ENCODE data around the gene PIK3C2A.

Gene PIK3C2A

GRCh38 chr11:17162376-17162775 is 45.4 kb downstream of the PIK3C2A start:
- peaks cover 8% of the 10 kb centered on the region; the same call in 1 of the 2 replicates for H3K36me3 ChIP-seq (ENCODE audit: low read length)
- no peak overlapping the region for H3K4me2 ChIP-seq (ENCODE audit: low read depth, low read length, poor library complexity, severe bottlenecking)
- no peaks in the 10 kb centered on the region for H3K27me3 ChIP-seq (ENCODE audit: low read length)
- no peaks in the 10 kb centered on the region for H3K9me2 ChIP-seq (replicated peaks; ENCODE audit: insufficient read depth, low read length)
- peaks cover 96% of the 10 kb centered on the region for H3K79me2 ChIP-seq (ENCODE audit: insufficient read depth, low read length)
- H3K27ac ChIP-seq (ENCODE audit: low read depth, low read length), result no peak overlapping the region
- peaks cover 7% of the 10 kb centered on the region; the same call in 1 of the 2 replicates for H4K20me1 ChIP-seq (ENCODE audit: low read depth, low read length)
- TF ChIP-seq CTCF (IDR thresholded peaks at IDR 0.05; ENCODE audit: insufficient read depth, low read length, poor library complexity, severe bottlenecking) (no peak), EZH2phosphoT487 (conservative IDR thresholded peaks at IDR 0.05; ENCODE audit: low read length) (no peak)
- H3F3A ChIP-seq (ENCODE audit: insufficient read depth), result peaks cover 11% of the 10 kb centered on the region; the same call in 1 of the 2 replicates
- H3K9ac ChIP-seq (ENCODE audit: low read length), result no peak overlapping the region
- no peak overlapping the region for H3K4me3 ChIP-seq (ENCODE audit: insufficient read depth, low read length, poor library complexity, severe bottlenecking)
- H2AFZ ChIP-seq (ENCODE audit: low read depth, low read length, severe bottlenecking), result no peak overlapping the region
- H3K9me3 ChIP-seq (ENCODE audit: insufficient read depth, low read length), result no peaks in the 10 kb centered on the region

- Histone ChIP-seq H3K9me2 (replicated peaks; ENCODE audit: insufficient read depth, low read length) (no peaks in the 10 kb centered on the region), H3K9ac (ENCODE audit: low read length) (no peak overlapping the region), H3K27me3 (ENCODE audit: low read length) (no peaks in the 10 kb centered on the region), H3K9me3 (ENCODE audit: insufficient read depth, low read length) (no peaks in the 10 kb centered on the region), H3F3A (ENCODE audit: insufficient read depth) (peaks cover 11% of the 10 kb centered on the region; the same call in 1 of the 2 replicates), H3K4me2 (ENCODE audit: low read depth, low read length, poor library complexity, severe bottlenecking) (peak overlapping the region; percentile 5), H3K4me3 (ENCODE audit: insufficient read depth, low read length, poor library complexity, severe bottlenecking) (no peak overlapping the region), H3K27ac (ENCODE audit: low read depth, low read length) (0 out of 2 replicates have a peak overlapping the region, but pooled peaks have one; percentile 18), H3K79me2 (ENCODE audit: insufficient read depth, low read length) (peaks cover 96% of the 10 kb centered on the region), H4K20me1 (ENCODE audit: low read depth, low read length) (peaks cover 7% of the 10 kb centered on the region; the same call in 1 of the 2 replicates), H2AFZ (ENCODE audit: low read depth, low read length, severe bottlenecking) (no peak overlapping the region), H3K36me3 (ENCODE audit: low read length) (peaks cover 8% of the 10 kb centered on the region; the same call in 1 of the 2 replicates)
- TF ChIP-seq EZH2phosphoT487 (conservative IDR thresholded peaks at IDR 0.05; ENCODE audit: low read length) (no peak), CTCF (IDR thresholded peaks at IDR 0.05; ENCODE audit: insufficient read depth, low read length, poor library complexity, severe bottlenecking) (no peak)
Observed at GRCh38 chr11:17161515-17161914, 46.3 kb downstream of the PIK3C2A start.

- Histone ChIP-seq H3K9me2 (replicated peaks; ENCODE audit: insufficient read depth, low read length) (no peaks in the 10 kb centered on the region), H3K4me3 (ENCODE audit: insufficient read depth, low read length, poor library complexity, severe bottlenecking) (no peak overlapping the region), H3K9me3 (ENCODE audit: insufficient read depth, low read length) (no peaks in the 10 kb centered on the region), H3F3A (ENCODE audit: insufficient read depth) (peaks cover 7% of the 10 kb centered on the region; the same call in 1 of the 2 replicates), H3K9ac (ENCODE audit: low read length) (no peak overlapping the region), H3K27me3 (ENCODE audit: low read length) (no peaks in the 10 kb centered on the region), H4K20me1 (ENCODE audit: low read depth, low read length) (peaks cover 7% of the 10 kb centered on the region; the same call in 1 of the 2 replicates), H2AFZ (ENCODE audit: low read depth, low read length, severe bottlenecking) (no peak overlapping the region), H3K4me2 (ENCODE audit: low read depth, low read length, poor library complexity, severe bottlenecking) (no peak overlapping the region), H3K79me2 (ENCODE audit: insufficient read depth, low read length) (peaks cover 86% of the 10 kb centered on the region), H3K27ac (ENCODE audit: low read depth, low read length) (no peak overlapping the region), H3K36me3 (ENCODE audit: low read length) (peaks cover 8% of the 10 kb centered on the region; the same call in 1 of the 2 replicates)
- TF ChIP-seq EZH2phosphoT487 (conservative IDR thresholded peaks at IDR 0.05; ENCODE audit: low read length) (no peak), CTCF (IDR thresholded peaks at IDR 0.05; ENCODE audit: insufficient read depth, low read length, poor library complexity, severe bottlenecking) (no peak)
Observed at GRCh38 chr11:17159441-17159840, 48.3 kb downstream of the PIK3C2A start.
